HEK293T (cell line): Measurements from ENCODE around the gene ADAMTS17.

ENCODE experiments used
- CTCF ChIA-PET: fragments of 350-600 bp; formaldehyde crosslinking; extraction: SDS; loops from one replicate; lab custom pipeline; 2021; ENCODE audit warnings: antibody characterized with exemption, inconsistent platforms; lab: Yijun Ruan, JAX
- POLR2A ChIA-PET: fragments of 350-600 bp; formaldehyde crosslinking; extraction: SDS; loops from one replicate; lab custom pipeline; 2020; ENCODE audit warnings: antibody characterized with exemption, inconsistent platforms; lab: Yijun Ruan, JAX
- DNase-seq: peaks from one replicate; pipeline ENCODE4 v3.0.0; 2012; ENCODE audit warnings: mixed read lengths; ENCODE audit errors: extremely low spot score
- ARNT ChIP-seq: fragments of 450-650 bp; IDR thresholded peaks from 2 replicates; pipeline ENCODE4 v1.6.1; 2017; ENCODE audit warnings: mild to moderate bottlenecking
- BHLHE40 ChIP-seq: fragments of 450-650 bp; IDR thresholded peaks from 2 replicates; pipeline ENCODE4 v1.6.1; 2016; ENCODE audit warnings: mild to moderate bottlenecking, moderate library complexity, borderline replicate concordance
- CTBP1 ChIP-seq: fragments of 450-650 bp; IDR thresholded peaks from 2 replicates; pipeline ENCODE4 v1.6.1; 2016; ENCODE audit warnings: borderline replicate concordance
- ELF4 ChIP-seq: fragments of 450-650 bp; IDR thresholded peaks from 2 replicates; pipeline ENCODE4 v1.6.1; 2017; ENCODE audit warnings: antibody characterized with exemption
- FOXA1 ChIP-seq: fragments of 450-650 bp; IDR thresholded peaks from 2 replicates; pipeline ENCODE4 v1.6.1; 2016; ENCODE audit warnings: mild to moderate bottlenecking
- FOXK2 ChIP-seq: fragments of 450-650 bp; IDR thresholded peaks from 2 replicates; pipeline ENCODE4 v1.6.1; 2016; ENCODE audit warnings: mild to moderate bottlenecking
- FOXM1 ChIP-seq: fragments of 450-650 bp; IDR thresholded peaks from 2 replicates; pipeline ENCODE4 v1.6.1; 2017; ENCODE audit warnings: mild to moderate bottlenecking, borderline replicate concordance
- HDGF ChIP-seq: fragments of 450-650 bp; IDR thresholded peaks from 2 replicates; pipeline ENCODE4 v1.6.1; 2017; ENCODE audit warnings: antibody characterized with exemption, borderline replicate concordance
- L3MBTL2 ChIP-seq: fragments of 450-650 bp; conservative IDR thresholded peaks from 2 replicates; pipeline ENCODE4 v1.6.1; 2016; ENCODE audit warnings: mild to moderate bottlenecking
- LEF1 ChIP-seq: fragments of 450-650 bp; IDR thresholded peaks from 2 replicates; pipeline ENCODE4 v1.6.1; 2017; ENCODE audit warnings: mild to moderate bottlenecking, borderline replicate concordance
- NFRKB ChIP-seq: fragments of 450-650 bp; IDR thresholded peaks from 2 replicates; pipeline ENCODE4 v1.6.1; 2016; ENCODE audit warnings: mild to moderate bottlenecking, moderate library complexity
- SP1 ChIP-seq: fragments of 450-650 bp; IDR thresholded peaks from 2 replicates; pipeline ENCODE4 v1.6.1; 2017
- SUZ12 ChIP-seq: fragments of 450-650 bp; IDR thresholded peaks from 2 replicates; pipeline ENCODE4 v1.6.1; 2016; ENCODE audit warnings: mild to moderate bottlenecking
- TARDBP ChIP-seq: fragments of 450-650 bp; IDR thresholded peaks from 2 replicates; pipeline ENCODE4 v1.6.1; 2016
- ZNF384 ChIP-seq: fragments of 450-650 bp; IDR thresholded peaks from 2 replicates; pipeline ENCODE4 v1.6.1; 2016
- TF ChIP-seq, protein P1 (sequence below): fragments of 450-650 bp; IDR thresholded peaks from 2 replicates; pipeline ENCODE4 v1.6.1; 2016

Gene ADAMTS17

DNA sequence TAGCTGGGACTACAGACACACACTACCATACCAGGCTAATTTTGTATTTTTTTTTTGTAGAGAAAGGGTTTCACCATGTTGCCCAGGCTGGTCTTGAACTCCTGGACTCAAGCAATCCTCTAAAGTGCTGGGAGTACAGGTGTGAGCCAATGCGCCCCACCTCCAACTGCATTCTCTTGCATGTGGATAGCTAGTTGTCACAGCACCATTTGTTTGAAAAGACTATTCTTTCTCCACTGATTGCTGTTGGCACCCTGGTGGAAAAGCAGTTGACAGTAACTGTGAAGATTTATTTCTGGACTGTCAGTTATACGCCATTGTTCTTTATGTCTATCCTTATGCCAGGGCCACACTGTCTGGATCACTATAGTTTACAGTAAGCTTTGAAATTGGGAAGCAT, 303.9 kb downstream of the ADAMTS17 start:
- no peak for DNase-seq
- TF ChIP-seq FOXM1 = no peak
- TF ChIP-seq SUZ12 = no peak
- TF ChIP-seq BHLHE40 = no peak
- no peak for TF ChIP-seq SP1
- TF ChIP-seq, protein P1, sequence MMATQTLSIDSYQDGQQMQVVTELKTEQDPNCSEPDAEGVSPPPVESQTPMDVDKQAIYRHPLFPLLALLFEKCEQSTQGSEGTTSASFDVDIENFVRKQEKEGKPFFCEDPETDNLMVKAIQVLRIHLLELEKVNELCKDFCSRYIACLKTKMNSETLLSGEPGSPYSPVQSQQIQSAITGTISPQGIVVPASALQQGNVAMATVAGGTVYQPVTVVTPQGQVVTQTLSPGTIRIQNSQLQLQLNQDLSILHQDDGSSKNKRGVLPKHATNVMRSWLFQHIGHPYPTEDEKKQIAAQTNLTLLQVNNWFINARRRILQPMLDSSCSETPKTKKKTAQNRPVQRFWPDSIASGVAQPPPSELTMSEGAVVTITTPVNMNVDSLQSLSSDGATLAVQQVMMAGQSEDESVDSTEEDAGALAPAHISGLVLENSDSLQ = no peak
- TF ChIP-seq ELF4 = no peak
- TF ChIP-seq CTBP1 = no peak
- TF ChIP-seq NFRKB = no peak
- no peak for TF ChIP-seq ZNF384
- TF ChIP-seq L3MBTL2 = no peak
- no peak for TF ChIP-seq TARDBP
- no peak for TF ChIP-seq FOXA1
- TF ChIP-seq HDGF = no peak
- TF ChIP-seq ARNT = no peak
- TF ChIP-seq LEF1 = no peak
- TF ChIP-seq FOXK2 = no peak
- ChIA-PET POLR2A (no interaction called here), CTCF (no interaction called here)

DNA sequence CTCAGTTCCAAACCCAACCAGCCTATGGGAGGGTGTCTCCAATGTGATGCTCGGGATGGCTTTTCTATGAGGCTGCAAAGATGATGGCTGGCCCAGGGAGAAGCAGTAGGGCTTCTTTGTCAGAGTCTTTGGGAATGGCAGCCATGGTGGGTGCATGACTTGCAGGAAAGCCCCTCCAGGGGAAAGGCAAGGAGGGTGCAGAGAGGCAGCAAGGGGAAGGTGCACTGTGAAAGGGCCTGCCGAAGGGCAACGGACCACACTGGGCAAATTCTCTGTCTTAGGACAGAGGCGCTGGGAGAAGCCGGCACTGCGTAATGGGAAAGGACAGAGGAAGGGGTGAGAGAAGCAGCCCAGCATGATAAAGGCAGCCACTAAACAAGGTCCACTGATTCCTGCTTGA, 305.8 kb downstream of the ADAMTS17 start:
- TF ChIP-seq FOXA1 = no peak
- TF ChIP-seq TARDBP = no peak
- TF ChIP-seq, protein P1 = no peak
- no peak for DNase-seq
- ChIA-PET CTCF (no interaction called here), POLR2A (no interaction called here)

DNA sequence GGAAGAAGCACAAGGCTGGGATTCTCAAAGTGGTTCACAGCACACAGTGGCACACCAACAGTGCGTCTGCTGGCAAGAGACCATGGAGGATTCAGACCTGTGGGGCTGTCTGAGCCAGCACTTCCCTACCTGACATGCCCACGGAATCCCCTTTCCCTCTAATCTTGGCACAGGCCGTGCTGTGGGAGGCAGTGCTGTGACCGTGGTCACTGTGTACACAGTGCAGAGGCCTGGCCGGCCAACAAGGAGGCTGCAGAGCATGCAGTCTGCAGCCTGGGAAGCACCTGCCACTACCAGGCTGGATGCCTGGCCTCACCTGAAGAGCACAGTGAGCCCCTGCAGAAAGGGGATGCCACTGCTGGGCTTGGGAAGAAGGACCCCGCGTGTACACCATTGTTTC, 307.6 kb downstream of the ADAMTS17 start:
- ChIA-PET POLR2A (no interaction called here), CTCF (no interaction called here)
- DNase-seq = no peak
- no peak for TF ChIP-seq ZNF384

DNA sequence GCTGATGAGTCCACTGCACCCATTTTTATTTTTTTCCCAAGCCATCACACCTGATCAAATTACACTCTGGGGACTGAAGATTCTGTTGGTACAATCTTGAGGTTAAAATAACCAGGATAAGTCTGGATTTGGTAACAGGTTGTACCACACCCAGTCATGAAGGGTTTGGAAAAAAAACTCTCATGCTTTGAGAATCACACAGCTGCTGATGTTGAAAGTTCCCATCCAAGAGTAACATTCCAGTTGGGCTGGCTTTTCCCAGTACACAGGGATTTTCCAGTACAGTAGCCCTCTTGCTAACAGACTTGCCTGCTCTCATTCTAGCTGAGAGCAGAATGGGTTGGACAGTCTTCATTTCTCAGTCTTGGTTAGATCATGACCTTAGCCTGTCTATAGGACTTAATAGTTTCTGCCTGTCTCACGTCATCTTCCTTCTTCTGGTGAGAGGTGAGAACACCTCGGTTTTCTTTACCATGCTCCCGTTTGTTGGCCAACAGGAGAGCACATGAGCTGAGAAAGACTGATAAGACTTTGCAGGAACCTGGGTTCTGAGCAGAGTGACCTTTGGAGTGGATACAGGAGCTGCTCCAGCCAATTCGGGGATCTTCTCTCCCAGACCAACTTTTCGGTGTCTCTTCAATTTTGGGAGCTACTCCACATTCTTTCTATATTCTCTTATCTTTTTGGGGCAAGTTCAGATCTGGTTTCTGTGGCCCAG, 308.5 kb downstream of the ADAMTS17 start:
- POLR2A ChIA-PET = no interaction called here
- DNase-seq = no peak
- TF ChIP-seq HDGF (no peak), FOXK2 (no peak), SUZ12 (no peak), BHLHE40 (no peak), FOXA1 (no peak), CTBP1 (no peak), LEF1 (no peak), NFRKB (no peak), SP1 (no peak), ELF4 (no peak), L3MBTL2 (no peak), ARNT (no peak), TARDBP (no peak), FOXM1 (no peak)
- TF ChIP-seq, protein P1 = no peak
- CTCF ChIA-PET = interaction anchor here (0.7 kb wide), 1 partner anchor 760 kb away, joined by 3 read pairs; no protein-coding TSS in a partner anchor

DNA sequence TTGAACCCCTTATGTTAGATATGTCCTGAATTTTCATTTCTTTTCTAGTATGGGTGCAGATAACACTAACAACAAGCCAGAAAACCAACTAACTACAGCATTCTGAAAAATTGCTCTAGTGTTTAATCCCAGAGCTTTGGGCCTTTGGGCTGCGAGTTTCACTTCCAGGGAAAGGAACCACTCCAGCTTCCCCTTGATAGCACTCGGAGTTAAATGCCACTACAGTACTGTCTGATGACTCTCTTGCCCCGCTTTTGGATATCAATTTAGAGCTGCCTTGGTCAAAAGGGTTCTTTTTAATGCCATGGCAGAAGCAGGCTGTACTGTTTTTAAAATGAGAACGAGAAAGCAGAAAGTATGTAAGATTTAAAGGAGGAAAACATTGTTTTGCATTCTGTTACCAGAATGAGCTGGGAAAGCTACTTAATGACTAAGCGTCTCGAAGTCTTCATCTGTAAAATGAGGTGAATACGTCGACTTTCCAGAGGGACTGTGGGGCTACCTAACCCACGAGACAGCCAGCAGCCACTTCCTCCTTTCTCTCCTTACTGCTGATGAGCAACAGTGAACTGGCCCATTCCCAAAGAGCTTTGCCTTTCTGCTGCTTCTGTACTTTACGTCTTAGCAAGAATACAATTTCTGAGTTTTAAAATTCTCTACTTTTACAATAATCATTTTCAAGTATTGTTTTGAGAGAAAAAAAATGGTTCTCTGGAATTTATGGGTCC, 309.3 kb downstream of the ADAMTS17 start:
- POLR2A ChIA-PET = no interaction called here
- CTCF ChIA-PET = interaction anchor here (0.7 kb wide), 1 partner anchor 759 kb away, joined by 3 read pairs; no protein-coding TSS in a partner anchor
- no peak for DNase-seq
- no peak for TF ChIP-seq ARNT
- no peak for TF ChIP-seq TARDBP
- TF ChIP-seq FOXA1 = no peak
- TF ChIP-seq SP1 = no peak
- TF ChIP-seq NFRKB = no peak
- no peak for TF ChIP-seq FOXK2
- TF ChIP-seq ZNF384 = no peak
- no peak for TF ChIP-seq L3MBTL2
- TF ChIP-seq CTBP1 = no peak
- no peak for TF ChIP-seq FOXM1
- no peak for TF ChIP-seq LEF1
- no peak for TF ChIP-seq HDGF
- no peak for TF ChIP-seq ELF4

DNA sequence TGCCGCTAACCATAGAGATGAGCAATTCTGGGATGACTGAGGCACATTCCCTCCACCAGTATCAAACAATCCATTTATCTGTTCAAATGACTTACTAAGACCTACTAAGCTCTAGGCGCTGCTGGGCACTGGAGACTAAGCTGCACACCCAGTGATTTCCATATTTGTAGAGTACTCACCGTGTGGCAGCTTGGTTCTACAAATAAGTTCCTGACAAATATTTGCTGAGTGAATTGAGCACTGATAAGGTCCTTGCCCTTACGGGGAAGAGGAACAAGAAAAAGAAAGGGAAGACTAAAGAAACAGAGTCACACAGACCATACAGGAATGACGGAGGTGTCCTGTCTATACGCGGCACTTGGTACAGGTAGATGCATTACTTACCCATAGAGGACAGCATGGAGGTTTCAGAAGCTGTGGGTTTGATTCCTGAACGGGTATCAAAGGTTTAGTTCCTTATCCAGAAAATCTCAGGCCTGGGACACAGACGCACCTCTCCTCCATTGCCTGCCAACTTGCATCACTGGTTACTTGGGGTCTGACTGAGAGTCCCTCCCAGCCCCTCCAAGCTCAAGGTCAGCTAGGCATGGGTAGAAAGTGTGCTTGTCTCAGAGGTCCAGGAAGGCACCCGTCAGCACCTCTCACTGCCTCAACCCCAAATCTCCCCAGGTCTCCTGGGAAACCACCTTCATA, 310.0 kb downstream of the ADAMTS17 start:
- ChIA-PET CTCF (no interaction called here), POLR2A (no interaction called here)
- TF ChIP-seq, protein P1 = no peak
- TF ChIP-seq FOXK2 (no peak), BHLHE40 (no peak), FOXM1 (no peak), ARNT (no peak), SUZ12 (no peak), FOXA1 (no peak), ELF4 (no peak), HDGF (no peak), SP1 (no peak), NFRKB (no peak), L3MBTL2 (no peak), TARDBP (no peak), ZNF384 (no peak)
- no peak for DNase-seq
